Activated CD8-positive, alpha-beta memory T cell treated with anti-CD3 and anti-CD28 coated beads, Interleukin-2, amount 50 U/mL, for 24 hours (primary cell): ENCODE measurements around the gene HGS.
"Not testable (repeated sequence)": the region's sequence is repeated elsewhere in the genome, so short reads cannot be mapped to it uniquely, and the experiment has no call there.

Source experiments
- DNase-seq: peaks from one replicate; pipeline ENCODE4 v3.0.0-alpha.2; 2020; ENCODE audit errors: extremely low read depth

The HGS gene

DNA sequence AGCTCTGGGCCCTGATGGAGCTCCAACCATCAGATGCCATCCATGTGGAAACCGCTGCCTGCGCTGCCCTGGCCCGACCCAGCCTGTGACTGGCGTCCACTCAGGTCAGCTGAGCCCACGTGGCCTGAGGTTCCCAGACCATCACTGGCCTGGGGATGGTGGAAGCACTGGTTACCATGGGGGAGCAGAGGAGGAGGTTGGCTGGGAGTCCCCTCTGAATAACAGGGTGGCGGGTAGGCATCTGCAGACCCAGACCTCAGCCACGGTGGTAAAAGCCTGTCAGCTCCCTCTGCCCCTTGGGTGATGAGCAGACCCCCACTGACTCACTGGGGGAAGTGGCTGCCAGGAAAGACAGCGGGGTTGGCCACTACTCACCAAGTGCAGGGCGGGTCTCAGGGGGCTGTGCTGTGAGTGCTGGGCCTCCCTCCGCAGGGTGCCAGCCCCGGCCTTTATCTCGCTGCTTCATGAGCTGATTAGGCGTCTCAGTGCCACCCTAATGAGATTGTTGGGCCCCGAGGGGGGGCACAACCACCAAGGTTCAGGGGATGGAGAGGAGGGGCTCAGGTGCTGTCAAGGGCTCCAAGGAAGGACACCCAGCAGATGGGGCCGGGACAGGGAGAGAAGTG is 27.6 kb upstream of the HGS start, which contains the start of gene PDE6G:
TSS of gene PDE6G (minus strand) at position 425 of the 626 bp plus-strand sequence. CDS start 3,237 bp downstream, outside the sequence.
- no peak for DNase-seq

DNA sequence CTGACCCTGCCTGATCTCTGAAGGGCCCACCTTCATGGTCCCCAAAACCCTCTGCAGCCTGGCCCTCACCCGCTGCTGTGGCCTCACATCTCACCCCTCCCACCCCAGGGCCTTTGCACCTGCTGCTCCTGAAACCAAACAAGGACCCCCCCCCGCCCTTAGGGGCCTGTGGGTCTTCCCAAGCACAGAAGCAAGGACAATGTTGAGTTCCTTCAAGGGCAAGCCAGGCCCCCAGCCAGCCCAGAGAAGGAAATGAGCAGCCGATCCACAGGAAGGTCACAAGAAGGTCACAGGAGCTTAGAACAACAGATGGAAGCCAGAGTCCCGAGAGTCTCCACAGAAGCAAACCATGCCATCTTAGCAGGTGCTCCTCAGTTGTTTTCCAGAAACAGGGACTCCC is 27.0 kb upstream of the HGS start:
- no peak for DNase-seq

DNA sequence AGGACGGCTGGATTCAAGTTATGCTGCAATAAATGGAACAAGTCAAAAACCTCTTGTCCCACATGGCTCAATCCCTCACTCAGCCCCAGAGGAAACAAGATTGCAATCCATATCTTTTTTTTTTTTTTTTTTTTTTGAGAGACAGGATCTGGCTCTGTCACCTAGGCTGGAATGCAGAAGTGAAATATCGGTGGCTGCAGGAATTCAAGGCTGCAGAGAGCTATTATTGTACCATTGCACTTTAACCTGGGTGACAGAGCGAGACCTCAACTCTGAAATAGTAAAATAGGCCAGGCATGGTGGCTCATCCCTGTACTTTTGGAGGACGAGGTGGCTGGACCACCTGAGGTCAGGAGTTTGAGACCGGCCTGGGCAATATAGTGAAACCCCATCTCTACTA is 24.8 kb upstream of the HGS start:
- no peak for DNase-seq

DNA sequence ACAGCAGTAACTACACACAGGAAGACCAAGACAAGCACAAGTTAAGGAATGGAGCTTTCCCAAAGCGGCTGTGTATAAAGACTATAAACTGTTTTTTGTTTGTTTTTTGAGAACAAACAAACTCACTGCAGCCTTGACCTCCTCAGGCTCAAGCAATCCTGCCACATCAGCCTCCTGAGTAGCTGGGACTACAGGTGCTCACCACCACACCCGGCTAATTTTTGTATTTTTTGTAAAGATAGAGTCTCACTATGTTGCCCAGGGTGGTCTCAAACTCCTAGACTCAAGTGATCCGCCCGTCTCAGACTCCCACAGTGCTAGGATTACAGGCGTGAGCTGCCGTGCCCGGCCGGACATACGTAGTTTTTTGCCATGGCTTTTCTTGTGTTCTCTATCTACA is 23.4 kb upstream of the HGS start:
- DNase-seq, result no peak

DNA sequence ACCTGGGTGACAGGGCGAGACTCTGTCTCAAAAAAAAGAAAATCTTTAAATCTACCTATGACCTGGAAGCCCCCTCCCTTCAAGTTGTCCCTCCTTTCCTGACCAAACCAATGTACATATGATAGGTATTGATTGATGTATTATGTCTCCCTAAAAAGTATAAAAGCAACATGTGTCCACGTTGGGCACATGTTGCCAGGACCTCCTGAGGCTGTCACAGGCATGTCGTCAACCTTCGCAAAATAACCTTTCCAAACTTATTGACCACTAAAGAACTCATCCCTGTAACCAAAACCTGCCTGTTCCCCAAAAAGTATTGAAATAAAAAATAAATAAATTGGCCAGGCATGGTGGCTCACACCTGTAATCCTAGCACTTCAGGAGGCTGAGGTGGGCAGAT is 21.8 kb upstream of the HGS start:
- DNase-seq, result no peak

DNA sequence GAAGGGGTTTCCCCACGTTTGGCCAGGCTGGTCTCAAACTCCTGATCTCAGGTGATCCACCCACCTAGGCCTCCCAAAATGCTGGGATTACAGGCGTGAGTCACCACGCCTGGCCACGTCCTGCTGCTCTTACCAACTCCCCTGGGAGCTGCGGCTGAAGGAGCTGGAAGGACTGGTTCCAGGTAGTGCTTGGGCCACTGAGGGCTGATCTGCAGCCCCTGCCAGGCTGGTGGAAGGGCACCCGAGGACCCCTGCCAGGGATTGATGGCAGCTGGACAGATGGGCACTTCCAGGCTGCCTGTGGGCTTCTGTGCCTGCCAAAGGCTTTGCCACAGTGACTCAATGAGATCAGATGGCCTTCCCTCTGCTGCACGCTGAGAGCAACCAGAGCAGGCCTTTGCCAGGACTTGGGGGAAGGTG is 19.8 kb upstream of the HGS start:
- no peak for DNase-seq

DNA sequence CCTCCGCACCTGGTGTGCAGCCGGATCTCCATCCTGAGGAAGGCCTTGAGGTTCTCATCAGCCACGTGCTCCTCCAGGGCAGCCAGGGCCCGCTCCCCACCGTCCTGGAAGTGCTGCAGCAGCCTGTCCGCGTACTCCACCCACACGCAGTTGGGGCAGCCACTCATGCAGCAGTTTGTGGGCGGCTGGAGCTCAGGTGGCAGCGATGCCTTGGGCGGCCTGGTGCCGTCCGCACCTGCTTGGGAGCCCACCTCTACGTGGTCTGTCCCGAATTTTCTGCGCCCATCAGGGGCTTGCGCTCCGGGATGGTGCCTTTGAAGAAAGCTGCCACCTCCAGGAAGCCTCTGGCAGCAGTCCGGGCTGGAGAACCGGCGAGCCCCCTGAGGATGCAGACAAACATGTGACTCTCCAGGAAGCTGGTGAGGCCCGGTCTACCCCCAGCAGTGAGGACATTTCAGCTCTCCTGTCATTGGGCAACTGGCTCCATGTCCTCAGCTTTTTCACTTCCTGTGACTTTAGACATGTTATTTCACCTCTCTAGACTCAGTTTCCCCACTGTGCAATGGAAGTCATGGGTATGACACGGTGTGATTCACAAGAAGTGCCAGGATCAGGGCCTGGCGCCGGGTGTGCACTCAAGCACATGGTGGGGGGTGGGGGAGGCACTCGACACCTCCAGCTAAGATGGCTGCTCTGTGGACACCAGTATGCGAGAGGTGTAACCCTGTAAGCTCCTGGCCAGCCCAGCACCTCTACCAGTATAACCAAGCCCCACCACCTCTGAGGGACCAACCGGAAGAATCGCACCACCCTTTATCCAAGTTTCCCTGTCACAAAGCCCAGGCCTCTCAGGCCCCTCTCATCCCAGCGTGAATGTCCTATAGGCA is 18.4 kb upstream of the HGS start:
- no peak for DNase-seq

DNA sequence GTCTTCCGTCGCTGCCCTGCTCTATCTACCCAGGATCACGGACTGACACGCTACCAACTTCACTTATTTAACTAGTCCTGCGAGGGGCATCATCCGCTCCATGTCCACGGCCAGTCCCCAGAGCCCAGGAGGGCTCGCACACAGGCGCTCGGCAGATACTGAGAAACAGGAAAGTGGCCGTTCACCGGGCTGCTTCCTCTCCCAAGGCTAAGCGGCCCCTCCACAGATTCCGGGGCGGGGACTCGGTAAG is 17.8 kb upstream of the HGS start:
- DNase-seq, result no peak

DNA sequence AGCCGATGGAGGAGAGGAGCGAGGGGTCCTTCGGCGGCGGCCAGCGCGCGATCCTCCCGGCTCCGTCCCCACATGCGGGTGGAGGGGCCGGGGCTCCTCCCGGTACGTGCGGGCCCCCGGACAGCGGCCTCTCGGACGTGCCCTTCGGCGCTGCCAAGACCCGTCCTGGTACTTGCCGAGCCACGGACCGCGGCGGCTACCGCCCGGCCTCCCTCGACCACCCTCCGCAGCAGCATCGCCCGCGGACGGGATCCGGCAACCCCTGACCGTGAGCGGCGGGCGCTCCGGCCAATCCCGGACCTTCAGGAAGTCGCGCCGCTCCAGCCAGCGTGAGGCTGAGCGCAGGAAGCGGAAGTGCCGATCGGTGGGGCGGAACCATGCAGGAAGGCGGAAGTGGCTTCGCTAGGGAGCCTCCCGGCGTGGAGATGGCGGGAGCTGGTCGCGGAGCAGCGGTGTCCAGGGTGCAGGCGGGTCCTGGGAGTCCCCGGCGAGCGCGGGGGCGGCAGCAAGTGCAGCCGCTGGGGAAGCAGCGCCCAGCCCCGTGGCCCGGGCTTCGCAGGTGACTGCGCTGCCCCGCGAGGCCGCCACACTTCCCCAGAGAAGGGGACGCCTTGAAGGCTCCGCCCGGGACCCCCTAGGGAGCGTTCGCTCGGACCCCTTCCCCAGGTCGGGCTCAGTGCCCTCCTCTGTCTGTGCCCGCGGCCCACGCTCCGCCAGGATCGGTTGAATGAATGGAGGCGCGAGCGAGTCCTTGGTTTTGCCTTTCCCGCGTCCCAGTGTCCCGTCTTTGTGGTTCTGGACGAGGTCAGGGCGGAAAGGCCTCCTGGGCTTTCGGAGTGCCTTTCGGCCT is 17.2 kb upstream of the HGS start, which contains the start of the genes CCDC137 and OXLD1:
TSS of gene CCDC137 (plus strand) at position 396 of the 850 bp plus-strand sequence. CDS start at position 426, 30 bp downstream.
TSS of gene OXLD1 (minus strand) at position 264 of the 850 bp plus-strand sequence. CDS start at position 236, 28 bp downstream.
- peak; percentile 79 for DNase-seq

DNA sequence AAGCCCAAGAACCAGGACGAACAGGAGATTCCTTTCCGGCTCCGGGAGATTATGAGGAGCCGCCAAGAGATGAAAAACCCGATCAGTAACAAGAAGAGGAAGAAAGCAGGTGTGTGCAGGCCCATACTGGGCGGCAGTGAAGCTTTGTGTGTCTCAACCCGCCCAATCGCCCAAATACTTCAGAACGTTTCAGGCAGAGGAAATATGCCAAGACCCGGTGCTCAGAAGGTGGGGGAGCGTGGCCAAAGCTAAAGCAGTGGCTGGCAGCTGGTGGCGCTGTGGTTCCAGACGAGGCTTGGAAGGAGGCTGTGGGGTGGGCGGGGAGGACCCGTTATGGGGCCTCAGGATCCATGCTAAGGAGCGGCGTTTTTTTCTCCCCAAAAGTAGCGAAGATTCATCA is 16.1 kb upstream of the HGS start:
- DNase-seq, result no peak

DNA sequence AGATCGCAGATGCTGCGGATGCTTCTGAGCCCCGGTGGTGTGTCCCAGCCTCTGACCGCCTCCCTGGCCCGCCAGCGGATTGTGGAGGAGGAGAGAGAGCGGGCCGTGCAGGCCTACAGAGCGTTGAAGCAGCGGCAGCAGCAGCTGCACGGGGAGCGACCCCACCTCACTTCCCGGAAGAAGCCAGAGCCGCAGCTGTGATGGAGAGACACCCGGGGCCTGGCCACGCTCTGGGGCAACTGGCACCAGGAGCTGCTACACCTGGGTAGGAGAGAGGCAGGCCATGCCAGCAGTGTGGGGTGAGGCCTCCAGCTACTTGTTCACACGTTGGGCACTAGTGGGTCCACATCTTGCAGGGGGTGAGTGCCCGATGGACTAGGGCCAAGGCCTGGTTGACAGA is 11.3 kb upstream of the HGS start:
- no peak for DNase-seq

DNA sequence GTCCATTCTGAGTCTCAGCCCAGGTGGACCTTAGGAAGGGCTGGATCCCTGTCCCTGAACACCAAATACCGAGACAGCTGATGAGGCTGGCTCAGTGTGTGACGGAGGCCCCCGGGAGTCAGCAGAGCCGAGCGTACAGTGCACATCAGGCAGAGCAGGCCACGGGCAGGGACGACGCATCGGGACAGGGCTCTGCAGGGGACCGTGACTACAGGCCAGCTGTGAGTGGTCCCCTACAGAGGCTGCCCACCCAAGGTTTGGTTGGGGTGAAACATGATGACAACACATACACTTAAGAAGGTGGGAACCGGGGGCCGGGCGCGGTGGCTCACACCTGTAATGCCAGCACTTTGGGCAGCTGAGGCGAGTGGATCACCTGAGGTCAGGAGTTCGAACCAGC is 10.9 kb upstream of the HGS start:
- no peak for DNase-seq

DNA sequence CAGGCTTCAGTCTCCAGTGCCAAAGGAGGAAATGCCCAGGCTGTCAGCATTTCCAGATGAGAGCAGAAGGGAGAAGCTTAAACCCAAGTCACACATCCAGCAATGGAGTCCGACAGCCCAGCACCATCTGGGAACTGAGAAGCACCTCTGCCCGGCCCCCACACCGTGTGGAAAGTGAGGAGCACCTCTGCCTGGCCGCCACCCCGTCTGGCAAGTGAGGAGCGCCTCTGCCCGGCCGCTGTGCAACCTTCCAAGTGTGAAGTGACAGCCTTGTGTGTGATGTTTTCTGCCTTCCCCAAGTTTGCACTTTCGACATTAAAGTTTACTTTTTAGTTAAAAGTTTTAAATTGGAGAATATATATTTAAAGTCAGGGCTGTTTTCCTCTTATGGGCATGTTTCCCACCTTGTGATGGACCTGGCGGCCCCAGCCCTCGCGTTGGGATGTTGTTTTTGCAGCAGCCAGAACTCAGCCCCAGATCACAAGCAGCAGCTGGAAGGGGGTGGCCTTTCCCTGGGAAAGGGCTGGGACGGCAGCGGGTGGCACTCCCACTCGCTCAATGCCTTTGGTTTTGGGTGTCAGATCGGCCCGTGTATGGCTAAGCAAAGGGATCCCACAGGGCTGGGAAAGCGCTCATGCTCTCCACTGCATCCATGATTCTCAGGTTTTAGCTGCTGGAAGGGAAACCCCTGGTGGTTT is 10.1 kb upstream of the HGS start:
- DNase-seq, result no peak

DNA sequence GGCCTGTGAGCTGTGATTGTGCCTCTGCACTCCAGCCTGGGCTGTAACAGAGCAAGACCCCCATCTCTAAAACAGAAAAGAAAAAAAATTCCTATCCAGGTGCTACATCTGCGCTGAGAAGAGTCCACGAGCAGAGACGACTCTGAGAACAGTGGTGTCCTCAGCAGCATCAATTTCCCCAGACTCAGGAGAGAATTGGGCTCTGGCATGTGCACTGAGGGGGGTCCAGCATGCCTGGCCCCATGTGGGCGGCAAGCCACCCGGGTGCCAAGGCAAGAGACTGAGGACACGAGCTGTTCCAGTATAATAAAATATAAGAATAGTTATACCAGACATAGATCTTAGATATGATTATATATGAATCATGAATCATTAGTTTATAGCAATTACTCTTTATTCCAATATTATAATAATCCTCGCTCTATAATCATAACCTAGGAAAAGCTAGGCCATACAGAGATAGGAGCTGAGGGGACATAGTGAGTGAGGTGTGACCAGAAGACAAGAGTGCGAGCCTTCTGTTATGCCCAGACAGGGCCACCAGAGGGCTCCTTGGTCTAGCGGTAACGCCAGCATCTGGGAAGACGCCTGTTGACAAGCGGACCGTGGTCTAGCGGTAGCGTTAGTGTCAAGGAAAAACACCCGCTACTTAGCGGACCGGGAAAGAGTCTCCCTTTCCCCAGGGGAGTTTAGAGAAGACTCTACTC is 8.1 kb upstream of the HGS start:
- not testable (repeated sequence) for DNase-seq

DNA sequence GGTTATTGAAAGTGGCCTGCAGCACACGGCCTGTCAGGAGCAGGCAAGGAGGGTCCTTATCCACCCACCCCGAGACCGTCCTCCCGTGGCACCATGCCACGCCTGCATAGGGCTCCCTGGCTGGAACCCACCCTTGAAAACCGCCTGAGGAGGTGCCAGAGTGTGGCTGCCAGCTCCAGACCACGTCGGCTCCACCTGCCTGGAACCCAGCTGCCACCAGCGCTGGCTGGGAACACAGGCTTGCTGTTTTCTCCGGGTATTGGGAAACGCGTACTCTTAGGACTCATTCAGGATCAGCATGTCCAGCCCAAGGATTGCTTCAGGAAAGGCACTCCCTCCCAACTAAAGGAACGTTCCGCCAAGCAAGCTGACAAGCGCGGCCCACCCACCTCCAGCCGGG is 6.9 kb upstream of the HGS start:
- DNase-seq, result no peak

DNA sequence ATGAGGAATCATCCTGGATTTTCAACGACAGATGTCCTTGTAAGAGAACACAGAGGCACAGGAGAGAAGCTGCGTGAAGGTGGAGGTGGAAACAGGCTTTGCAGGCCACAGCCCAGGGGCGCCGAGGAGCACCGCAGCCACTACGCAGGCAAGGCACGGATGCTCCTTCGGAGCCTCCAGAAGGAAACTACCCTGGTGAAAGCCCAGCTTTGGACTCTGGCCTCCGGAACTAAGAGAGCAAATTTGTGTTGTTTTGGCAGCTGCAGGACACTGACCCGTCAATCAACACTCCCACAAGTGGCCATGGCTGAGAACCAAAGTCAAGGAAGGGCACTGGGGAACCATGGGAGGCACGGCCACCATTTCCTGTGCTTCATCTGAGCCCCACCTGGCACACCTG is 3.7 kb upstream of the HGS start:
- no peak for DNase-seq

DNA sequence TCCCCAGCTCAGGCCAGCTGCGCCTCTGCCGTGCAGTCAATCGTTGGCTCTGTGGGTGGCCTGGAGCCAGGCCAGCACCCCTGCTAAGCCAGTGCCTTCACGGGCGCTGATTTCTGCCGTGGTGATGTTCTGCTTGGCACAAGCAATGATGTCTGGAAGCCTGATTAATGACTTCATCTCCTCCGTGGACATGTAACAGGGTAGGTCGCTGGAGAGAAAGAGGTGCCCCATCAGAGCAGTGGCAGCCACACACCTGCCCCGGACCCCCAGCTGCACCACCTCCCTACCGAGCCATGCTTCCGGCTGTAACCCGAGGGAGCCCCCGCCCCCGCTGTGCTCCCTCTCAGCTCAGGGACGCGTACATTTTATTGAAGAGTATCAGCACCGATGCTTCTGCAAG is 2.1 kb upstream of the HGS start:
- no peak for DNase-seq

DNA sequence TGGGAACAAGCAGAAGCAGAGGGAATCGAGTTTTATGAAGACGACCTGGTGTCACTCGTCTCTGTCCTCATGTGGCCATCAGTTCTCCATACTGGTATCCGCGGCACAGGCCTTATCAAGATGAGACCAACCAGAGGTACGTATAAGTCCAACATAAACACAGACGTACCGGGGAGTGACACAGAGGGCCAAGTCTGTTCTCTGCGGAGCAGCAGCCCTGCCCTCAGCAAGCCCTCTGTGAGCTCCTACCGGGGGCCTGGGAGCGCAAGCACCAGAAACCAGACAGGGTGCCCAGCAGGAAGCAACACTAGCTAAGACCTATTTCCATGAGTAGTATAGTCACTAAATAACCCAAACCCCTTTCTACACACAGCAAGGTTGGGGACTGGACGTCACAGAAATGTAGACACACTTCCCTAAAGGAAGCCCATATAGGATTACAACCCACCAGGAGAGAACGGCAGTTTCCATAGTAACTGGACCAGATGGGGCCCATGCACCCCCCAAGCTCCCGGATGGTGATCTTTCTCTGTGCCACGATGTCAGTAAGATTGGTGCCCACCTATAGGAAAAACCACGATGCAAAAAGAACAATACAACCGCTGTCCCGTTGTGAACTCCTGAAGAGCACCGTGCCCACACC is 1.1 kb upstream of the HGS start:
- no peak for DNase-seq

DNA sequence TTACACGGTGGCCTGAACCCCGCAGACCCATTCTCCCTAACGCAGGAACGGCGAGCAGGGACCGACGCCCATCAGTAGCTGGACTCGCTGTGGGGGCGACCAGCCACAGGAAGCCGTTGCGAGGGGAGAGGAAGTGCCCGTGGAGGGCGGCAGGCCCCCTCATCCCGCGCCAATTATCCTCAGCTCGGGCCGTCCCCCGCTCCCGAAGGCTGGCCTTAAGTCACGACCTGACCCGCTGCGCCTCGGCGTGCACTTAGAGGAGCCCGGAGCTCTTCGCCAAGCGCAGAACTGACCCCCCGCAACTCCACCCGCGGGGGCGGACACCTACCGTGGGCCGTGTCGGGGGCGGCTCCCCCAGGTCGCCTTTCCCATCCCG is 615 bp upstream of the HGS start:
- no peak for DNase-seq

DNA sequence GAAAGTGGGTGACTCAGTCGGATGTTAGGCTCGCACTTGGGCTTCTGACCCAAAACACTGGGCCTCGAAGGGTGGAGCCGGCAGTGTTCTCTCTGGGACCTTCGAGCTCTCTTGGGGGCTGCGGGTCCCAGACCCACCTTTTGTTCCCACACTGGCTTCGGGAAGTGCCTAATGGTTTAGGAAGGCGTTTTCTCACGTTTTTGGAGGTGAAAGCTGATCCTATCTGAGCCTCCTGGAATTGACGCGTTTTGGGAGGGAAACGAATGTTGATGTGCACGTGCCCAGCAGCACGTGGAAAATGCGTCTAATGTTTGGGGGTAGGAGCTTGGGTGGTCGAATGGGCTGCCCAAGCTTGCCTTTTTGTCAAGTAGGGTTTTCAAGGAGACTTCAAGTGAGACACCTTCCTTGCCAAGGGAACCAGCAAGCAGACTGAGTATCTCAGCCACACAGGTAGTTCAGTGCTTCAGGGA is 666 bp downstream of the HGS start:
- no peak for DNase-seq

DNA sequence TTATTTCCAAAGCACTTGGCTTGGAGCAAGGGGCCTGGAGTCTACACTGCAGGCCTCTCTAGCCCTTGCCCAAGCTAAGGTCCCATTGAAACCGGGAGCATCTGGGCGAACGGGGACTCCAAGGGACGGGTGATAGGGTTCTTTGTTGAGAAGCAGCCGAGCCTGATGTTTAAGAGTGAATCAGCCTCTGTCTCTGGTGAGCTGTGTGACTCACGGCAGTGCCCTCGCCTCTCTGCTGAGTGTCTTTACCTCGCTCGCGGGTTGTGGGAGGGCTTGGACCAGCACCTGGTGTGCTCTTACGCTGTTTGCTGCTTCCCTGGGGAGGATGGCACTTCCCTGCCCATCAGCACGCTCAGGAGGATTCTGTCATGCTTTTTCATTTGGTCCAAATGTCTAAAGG is 1.3 kb downstream of the HGS start:
- no peak for DNase-seq
